Suprapubic skin (tissue), 4 donors: ENCODE data around the gene THSD7A. TPM values are rescaled to one million over a fixed set of nuclear protein-coding genes. Genes with fewer than 3 reads are reported as not detected.

Experiments used
- DNase-seq, 2 donors: peaks; one replicate each; pipeline ENCODE4 v3.0.0-alpha.2; 2019; ENCODE audit warnings: low spot score in 2 of 2
- H3K27ac ChIP-seq: fragments of 200-600 bp; sonication (generic); one replicate; pipeline ENCODE4 v1.5.1; 2019
- H3K27me3 ChIP-seq: fragments of 200-600 bp; sonication (generic); one replicate; pipeline ENCODE4 v1.5.1; 2019
- H3K36me3 ChIP-seq: fragments of 200-600 bp; sonication (generic); one replicate; pipeline ENCODE4 v1.5.1; 2019
- H3K4me1 ChIP-seq: fragments of 200-600 bp; sonication (generic); one replicate; pipeline ENCODE4 v1.5.1; 2019
- H3K4me3 ChIP-seq: fragments of 200-600 bp; sonication (generic); one replicate; pipeline ENCODE4 v1.5.1; 2019; ENCODE audit warnings: mild to moderate bottlenecking
- H3K9me3 ChIP-seq: fragments of 200-600 bp; sonication (generic); one replicate; pipeline ENCODE4 v1.5.1; 2019
- CTCF ChIP-seq, 2 donors: fragments of 200-600 bp in 1 of 2; fragments of 450-650 bp in 1 of 2; sonication (generic) in 1 of 2; IDR thresholded peaks; one replicate each; pipeline ENCODE4 v1.5.1; 2016 to 2019; ENCODE audit warnings: antibody characterized with exemption in 2 of 2, mild to moderate bottlenecking in 1 of 2, moderate library complexity in 1 of 2
- EP300 ChIP-seq: sonication (generic); formaldehyde crosslinking; IDR thresholded peaks from one replicate; pipeline ENCODE4 v1.6.1; 2017; ENCODE audit warnings: antibody characterized with exemption
- POLR2A ChIP-seq, 2 donors: fragments of 450-650 bp; IDR thresholded peaks; one replicate each; pipeline ENCODE4 v1.6.1; 2017; ENCODE audit warnings: antibody characterized with exemption in 2 of 2, mild to moderate bottlenecking in 2 of 2, moderate library complexity in 2 of 2
- POLR2AphosphoS5 ChIP-seq, 3 donors: sonication (generic); formaldehyde crosslinking; IDR thresholded peaks; one replicate each; pipeline ENCODE4 v1.6.1; 2017; ENCODE audit warnings: antibody characterized with exemption in 3 of 3
- WGBS: methylation state at CpG from one replicate; pipeline ENCODE4 v1.1.5; 2018; 5-methylcytosine and 5-hydroxymethylcytosine counted together
- total RNA-seq, 4 donors: library from RNA; depleted of rRNA; stranded (reverse); fragments of >200 nt; gene quantifications; one replicate each; pipeline ENCODE4 v1.1.0, GENCODE V29; 2016

Gene THSD7A
- total RNA-seq, 4 donors from 2014 or later, result 0.42 to 5.4 (median 1.2) TPM

GRCh38 chr7:11667071-11667809 is 164.8 kb downstream of the THSD7A start:
- Histone ChIP-seq H3K4me1 (no peaks in the 10 kb centered on the region), H3K36me3 (no peaks in the 10 kb centered on the region), H3K27ac (no peak overlapping the region), H3K4me3 (no peak overlapping the region), H3K27me3 (no peaks in the 10 kb centered on the region), H3K9me3 (no peaks in the 10 kb centered on the region)
- TF ChIP-seq EP300 (no peak), CTCF (IDR thresholded peaks at IDR 0.05) (no peak), POLR2A (IDR thresholded peaks at IDR 0.05) (no peak), POLR2AphosphoS5 (IDR thresholded peaks at IDR 0.05) (no peak)
- DNase-seq, result no peak
- WGBS, result 84% methylated on average over 7 of the region's 7 CpGs

GRCh38 chr7:11665357-11665756 is 166.6 kb downstream of the THSD7A start:
- DNase-seq, result no peak
- TF ChIP-seq CTCF (IDR thresholded peaks at IDR 0.05), result no peak
- no peak for TF ChIP-seq EP300
- TF ChIP-seq POLR2A (IDR thresholded peaks at IDR 0.05), result no peak
- no peak for TF ChIP-seq POLR2AphosphoS5 (IDR thresholded peaks at IDR 0.05)
- Histone ChIP-seq H3K36me3 (no peaks in the 10 kb centered on the region), H3K9me3 (no peaks in the 10 kb centered on the region), H3K27ac (no peak overlapping the region), H3K4me3 (no peak overlapping the region), H3K4me1 (no peaks in the 10 kb centered on the region), H3K27me3 (no peaks in the 10 kb centered on the region)
- WGBS, result 58% methylated on average over 3 of the region's 3 CpGs

GRCh38 chr7:11655642-11656041 is 176.4 kb downstream of the THSD7A start:
- Histone ChIP-seq H3K4me3 (no peak overlapping the region), H3K27ac (no peak overlapping the region), H3K27me3 (no peaks in the 10 kb centered on the region), H3K4me1 (no peaks in the 10 kb centered on the region), H3K36me3 (no peaks in the 10 kb centered on the region), H3K9me3 (no peaks in the 10 kb centered on the region)
- TF ChIP-seq POLR2A (IDR thresholded peaks at IDR 0.05) (no peak), EP300 (no peak), POLR2AphosphoS5 (IDR thresholded peaks at IDR 0.05) (no peak), CTCF (IDR thresholded peaks at IDR 0.05) (no peak)
- DNase-seq, result no peak
- WGBS, result 86% methylated on average over 1 of the region's 1 CpG

- no peaks in the 10 kb centered on the region for H3K27me3 ChIP-seq
- no peak overlapping the region for H3K27ac ChIP-seq
- no peak for DNase-seq
- H3K4me3 ChIP-seq, result no peak overlapping the region
- no peaks in the 10 kb centered on the region for H3K36me3 ChIP-seq
- TF ChIP-seq POLR2A (IDR thresholded peaks at IDR 0.05) (no peak), POLR2AphosphoS5 (IDR thresholded peaks at IDR 0.05) (no peak), EP300 (no peak), CTCF (IDR thresholded peaks at IDR 0.05) (no peak)
- H3K4me1 ChIP-seq, result no peaks in the 10 kb centered on the region
- H3K9me3 ChIP-seq, result no peaks in the 10 kb centered on the region
Observed at GRCh38 chr7:11655163-11655562, 176.8 kb downstream of the THSD7A start.

- H3K27me3 ChIP-seq, result no peaks in the 10 kb centered on the region
- H3K4me3 ChIP-seq, result no peak overlapping the region
- no peaks in the 10 kb centered on the region for H3K36me3 ChIP-seq
- 78% methylated on average over 3 of the region's 3 CpGs for WGBS
- TF ChIP-seq CTCF (IDR thresholded peaks at IDR 0.05) (no peak), POLR2AphosphoS5 (IDR thresholded peaks at IDR 0.05) (no peak), POLR2A (IDR thresholded peaks at IDR 0.05) (no peak), EP300 (no peak)
- H3K4me1 ChIP-seq, result no peaks in the 10 kb centered on the region
- H3K9me3 ChIP-seq, result no peaks in the 10 kb centered on the region
- no peak for DNase-seq
- no peak overlapping the region for H3K27ac ChIP-seq
Observed at GRCh38 chr7:11650500-11650899, 181.5 kb downstream of the THSD7A start.
